ENCODE results near the gene MAGEF1. TPM values are rescaled to one million over a fixed set of nuclear protein-coding genes. Genes with fewer than 3 reads are reported as not detected.
A peak's percentile ranks its signal among the peaks of the same experiment; 100 is the strongest.

The MAGEF1 gene
- total and polyA plus RNA-seq, 2 of the 13 experiments (the other 11 are each of a cell fraction or from before 2014, with no cell fraction given) = 26.0 to 62.4 TPM

DNA sequence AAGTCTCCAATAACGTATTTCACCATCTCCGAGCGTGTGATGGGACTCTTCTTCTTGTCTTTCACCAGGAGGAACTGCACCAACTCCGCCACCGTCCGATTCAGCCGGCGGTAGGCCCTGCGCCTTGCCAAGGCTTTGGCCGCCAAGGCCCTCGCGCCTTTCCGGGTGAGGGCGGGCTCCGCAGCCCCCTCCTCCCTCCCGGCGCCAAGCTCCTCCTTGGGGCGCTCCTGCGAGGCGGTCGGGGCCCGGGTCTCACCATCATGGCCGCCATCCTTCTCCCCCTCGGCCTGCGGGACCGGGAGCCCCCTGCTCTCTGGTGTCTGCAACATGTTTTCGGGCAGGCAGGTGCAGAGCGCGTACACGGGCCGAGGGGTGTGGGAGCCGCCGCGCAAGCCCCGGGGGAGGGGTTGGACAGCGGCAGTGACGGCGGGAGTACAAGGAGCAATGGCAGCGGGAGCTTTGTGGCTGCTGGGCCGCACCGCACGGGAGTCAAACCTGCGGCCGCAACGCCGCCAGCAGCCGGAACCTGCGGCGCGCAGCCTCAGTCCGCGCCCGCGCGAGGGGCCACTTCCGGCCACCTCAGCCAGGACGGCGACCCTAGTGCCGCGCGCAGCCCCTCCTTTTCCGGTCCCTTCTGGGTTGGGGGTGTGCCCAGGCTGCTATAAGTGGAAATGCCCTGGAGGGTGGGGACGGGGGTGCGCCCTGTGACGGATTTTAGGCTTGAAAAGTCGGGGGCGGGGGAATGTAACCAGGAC, at the start of gene MAGEF1 (continued):
- TF ChIP-seq, protein P1, sequence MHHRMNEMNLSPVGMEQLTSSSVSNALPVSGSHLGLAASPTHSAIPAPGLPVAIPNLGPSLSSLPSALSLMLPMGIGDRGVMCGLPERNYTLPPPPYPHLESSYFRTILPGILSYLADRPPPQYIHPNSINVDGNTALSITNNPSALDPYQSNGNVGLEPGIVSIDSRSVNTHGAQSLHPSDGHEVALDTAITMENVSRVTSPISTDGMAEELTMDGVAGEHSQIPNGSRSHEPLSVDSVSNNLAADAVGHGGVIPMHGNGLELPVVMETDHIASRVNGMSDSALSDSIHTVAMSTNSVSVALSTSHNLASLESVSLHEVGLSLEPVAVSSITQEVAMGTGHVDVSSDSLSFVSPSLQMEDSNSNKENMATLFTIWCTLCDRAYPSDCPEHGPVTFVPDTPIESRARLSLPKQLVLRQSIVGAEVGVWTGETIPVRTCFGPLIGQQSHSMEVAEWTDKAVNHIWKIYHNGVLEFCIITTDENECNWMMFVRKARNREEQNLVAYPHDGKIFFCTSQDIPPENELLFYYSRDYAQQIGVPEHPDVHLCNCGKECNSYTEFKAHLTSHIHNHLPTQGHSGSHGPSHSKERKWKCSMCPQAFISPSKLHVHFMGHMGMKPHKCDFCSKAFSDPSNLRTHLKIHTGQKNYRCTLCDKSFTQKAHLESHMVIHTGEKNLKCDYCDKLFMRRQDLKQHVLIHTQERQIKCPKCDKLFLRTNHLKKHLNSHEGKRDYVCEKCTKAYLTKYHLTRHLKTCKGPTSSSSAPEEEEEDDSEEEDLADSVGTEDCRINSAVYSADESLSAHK (CRISPR knock-in tag; IDR thresholded peaks at IDR 0.05; ENCODE audit: borderline replicate concordance) = no peak
- TF ChIP-seq ZBTB7A (CRISPR knock-in tag; IDR thresholded peaks at IDR 0.05) = peak; percentile 91
- no peak for TF ChIP-seq RFX1 (IDR thresholded peaks at IDR 0.05)
- 0 out of 2 replicates have a peak, but pooled peaks have one; percentile 32 for TF ChIP-seq FOSL1 (CRISPR knock-in tag; IDR thresholded peaks at IDR 0.05; ENCODE audit: borderline replicate concordance)
- TF ChIP-seq MBNL3 (CRISPR knock-in tag; conservative IDR thresholded peaks at IDR 0.05) = no peak
- TF ChIP-seq SATB2 (CRISPR knock-in tag; IDR thresholded peaks at IDR 0.05) = no peak
- TF ChIP-seq ZNF160 (CRISPR knock-in tag; IDR thresholded peaks at IDR 0.05) = peak; percentile 53
- TF ChIP-seq ZNF530 (CRISPR knock-in tag; IDR thresholded peaks at IDR 0.05; ENCODE audit: low read depth) = no peak
- TF ChIP-seq HNF1A (IDR thresholded peaks at IDR 0.05; ENCODE audit: low read depth) = no peak
- peak; percentile 43; the same call in 1 of the 2 replicates for TF ChIP-seq HNF1A (CRISPR knock-in tag; IDR thresholded peaks at IDR 0.05; ENCODE audit: borderline replicate concordance)
- TF ChIP-seq ATF1 (CRISPR knock-in tag; IDR thresholded peaks at IDR 0.05) = no peak
- peak; percentile 52; the same call in 1 of the 2 replicates for TF ChIP-seq SP2 (CRISPR knock-in tag; IDR thresholded peaks at IDR 0.05)
- 0 out of 2 replicates have a peak, but pooled peaks have one; percentile 66 for TF ChIP-seq ZNF354B (CRISPR knock-in tag; IDR thresholded peaks at IDR 0.05)
- peak; percentile 86 for TF ChIP-seq ZNF574 (CRISPR knock-in tag; IDR thresholded peaks at IDR 0.05)
- 0 out of 2 replicates have a peak, but pooled peaks have one; percentile 7 for TF ChIP-seq ZNF792 (CRISPR knock-in tag; IDR thresholded peaks at IDR 0.05)
- TF ChIP-seq ZXDC (CRISPR knock-in tag; IDR thresholded peaks at IDR 0.05) = peak; percentile 81
